NCI-H146 (cell line): ENCODE measurements around the gene FAXC.

Experiments used
- DNase-seq: peaks from one replicate; lab custom pipeline; 2025; lab: John Stamatoyannopoulos, UW

FAXC gene

GRCh38 chr6:99349171-99350141 lies at the start of gene FAXC:
Gene FAXC (minus strand): TSS chr6:99349674. CDS start chr6:99349372, 302 bp downstream.
- peak; percentile 87 for DNase-seq

- DNase-seq, result no peak
Observed at GRCh38 chr6:99397287-99397686, 47.8 kb upstream of the FAXC start.

- peak; percentile 84 for DNase-seq
Observed at GRCh38 chr6:99393698-99394531, 44.4 kb upstream of the FAXC start, which contains the start of gene COQ3. Gene COQ3 (minus strand): TSS chr6:99394195. CDS start chr6:99394179, 16 bp downstream.

- DNase-seq, result no peak
Observed at GRCh38 chr6:99393366-99393697, 43.9 kb upstream of the FAXC start.

- no peak for DNase-seq
Observed at GRCh38 chr6:99390896-99391295, 41.4 kb upstream of the FAXC start.

- DNase-seq, result no peak
Observed at GRCh38 chr6:99384507-99384906, 35.0 kb upstream of the FAXC start.

- no peak for DNase-seq
Observed at GRCh38 chr6:99378636-99379035, 29.2 kb upstream of the FAXC start.

- DNase-seq, result no peak
Observed at GRCh38 chr6:99369533-99369932, 20.1 kb upstream of the FAXC start.

GRCh38 chr6:99366852-99367251 lies 17.4 kb upstream of the FAXC start:
- DNase-seq, result no peak

- no peak for DNase-seq
Observed at GRCh38 chr6:99364026-99364425, 14.6 kb upstream of the FAXC start.

GRCh38 chr6:99362678-99363268 lies 13.3 kb upstream of the FAXC start:
- no peak for DNase-seq

GRCh38 chr6:99359800-99360199 lies 10.3 kb upstream of the FAXC start:
- DNase-seq, result no peak

- DNase-seq, result no peak
Observed at GRCh38 chr6:99356641-99357040, 7.2 kb upstream of the FAXC start.

- DNase-seq, result no peak
Observed at GRCh38 chr6:99354983-99355382, 5.5 kb upstream of the FAXC start.

GRCh38 chr6:99353126-99353525 lies 3.7 kb upstream of the FAXC start:
- DNase-seq, result no peak

- peak; percentile 40 for DNase-seq
Observed at GRCh38 chr6:99350573-99350972, 1.1 kb upstream of the FAXC start.

- DNase-seq, result peak; percentile 63
Observed at GRCh38 chr6:99348288-99349170, 945 bp downstream of the FAXC start.

- no peak for DNase-seq
Observed at GRCh38 chr6:99347804-99348203, 1.7 kb downstream of the FAXC start.

GRCh38 chr6:99346595-99346994 lies 2.9 kb downstream of the FAXC start:
- DNase-seq, result no peak

- no peak for DNase-seq
Observed at GRCh38 chr6:99345164-99345563, 4.3 kb downstream of the FAXC start.

- DNase-seq, result no peak
Observed at GRCh38 chr6:99344289-99344688, 5.2 kb downstream of the FAXC start.
